Right lobe of liver (tissue), 4 donors: ENCODE measurements around the gene CDH13.

Experiments used
- CTCF ChIP-seq, 4 donors: fragments of 200-600 bp in 3 of 4; fragments of 450-650 bp in 1 of 4; IDR thresholded peaks; one replicate each; pipeline versions ENCODE4 v1.5.1 to v1.8.0; 2016 to 2022; ENCODE audit warnings: antibody characterized with exemption in 4 of 4, mild to moderate bottlenecking in 2 of 4
- POLR2A ChIP-seq: fragments of 450-650 bp; IDR thresholded peaks from one replicate; pipeline ENCODE4 v1.6.1; 2017; ENCODE audit warnings: antibody characterized with exemption, mild to moderate bottlenecking
- donor health status: DM: no; HTN: no; CAD: no.
- donor health status: DM: no; HTN: no; CAD: no.
- donor health status: DM: no; HTN: yes; CAD: no.

- TF ChIP-seq POLR2A (no peak), CTCF (IDR thresholded peaks at IDR 0.05) (no peak)
Measured at GRCh38 chr16:83509316-83509715, 882.5 kb downstream of the CDH13 start.
